HG03060 (cell line): ENCODE data around the gene LRRC14B.

ENCODE experiments used
- ATAC-seq: cut with Tn5 transposase; IDR thresholded peaks from one replicate; pipeline ENCODE4 v1.9.1; 2021; ENCODE audit warnings: low read depth, moderate number of reproducible peaks; ENCODE audit not compliant: unreplicated experiment

LRRC14B gene

GRCh38 chr5:191036-191948 lies at the start of gene LRRC14B:
Gene LRRC14B (plus strand): TSS chr5:191495. CDS start chr5:191539, 44 bp downstream.
- ATAC-seq: no peak

DNA sequence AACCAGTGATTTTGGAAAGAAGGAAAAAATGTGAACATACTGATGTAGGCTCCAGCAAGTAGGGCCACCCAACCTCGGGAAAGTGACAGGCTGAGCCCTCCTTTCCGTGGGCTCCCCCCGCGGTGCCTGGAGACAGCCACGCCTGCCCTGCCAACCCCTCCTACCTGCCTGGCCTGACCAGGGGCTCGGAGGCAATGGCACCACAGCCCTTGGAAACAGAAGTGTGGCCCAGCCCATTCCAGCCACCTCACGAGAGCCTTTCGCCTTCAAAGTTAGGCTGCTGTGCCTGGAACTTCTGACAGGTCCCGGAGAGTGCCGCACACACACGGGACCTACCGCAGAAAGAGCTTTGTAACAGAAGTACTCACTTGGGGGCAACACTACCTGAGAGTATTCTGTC lies 49.5 kb upstream of the LRRC14B start:
- ATAC-seq: no peak

- ATAC-seq: no peak
These were observed 49.0 kb upstream of the LRRC14B start for GRCh38 chr5:142246-142810.

DNA sequence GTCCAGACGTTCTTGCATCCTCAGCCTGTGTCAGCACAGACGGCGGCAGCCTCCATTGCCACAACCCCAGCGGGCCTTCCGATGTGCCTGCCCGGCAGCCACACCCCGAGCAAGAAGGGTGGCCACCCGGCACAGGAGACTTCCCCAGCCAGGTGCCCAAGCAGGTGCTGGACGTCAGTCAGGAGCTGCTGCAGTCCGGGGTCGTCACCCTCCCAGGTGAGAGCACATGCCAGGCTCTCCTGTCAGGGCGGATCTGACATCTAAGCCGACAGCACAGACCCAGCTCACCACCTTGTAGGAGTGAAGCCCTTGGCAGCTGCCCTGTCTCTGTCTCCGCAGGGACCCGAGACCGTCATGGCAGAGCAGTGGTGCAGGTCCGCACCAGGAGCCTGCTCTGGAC lies 48.3 kb upstream of the LRRC14B start:
- no peak for ATAC-seq

DNA sequence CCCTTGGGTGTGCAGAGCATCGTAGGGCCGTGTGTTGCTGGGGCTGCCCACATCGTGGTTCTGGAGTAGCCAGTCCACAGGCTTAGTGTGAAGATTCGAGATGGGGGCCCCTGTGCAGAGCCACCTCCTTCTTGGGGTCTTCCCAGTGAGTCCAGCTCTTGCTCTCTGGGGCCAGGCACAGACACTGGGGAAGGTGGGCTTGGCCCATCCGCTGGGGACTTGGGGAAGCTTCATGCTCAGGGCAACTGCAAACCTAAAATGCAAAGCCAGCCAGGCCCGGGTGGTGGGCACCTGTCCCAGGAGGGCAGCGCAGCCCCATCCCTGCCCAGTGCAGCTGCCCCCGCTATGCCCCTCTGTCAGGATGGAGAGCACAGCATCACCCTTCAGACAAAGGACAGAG lies 46.4 kb upstream of the LRRC14B start:
- no peak for ATAC-seq

GRCh38 chr5:145585-146323 lies 45.5 kb upstream of the LRRC14B start:
- ATAC-seq: no peak

GRCh38 chr5:147751-148150 lies 43.5 kb upstream of the LRRC14B start:
- no peak for ATAC-seq

- no peak for ATAC-seq
These were observed 41.4 kb upstream of the LRRC14B start for GRCh38 chr5:149745-150485.

DNA sequence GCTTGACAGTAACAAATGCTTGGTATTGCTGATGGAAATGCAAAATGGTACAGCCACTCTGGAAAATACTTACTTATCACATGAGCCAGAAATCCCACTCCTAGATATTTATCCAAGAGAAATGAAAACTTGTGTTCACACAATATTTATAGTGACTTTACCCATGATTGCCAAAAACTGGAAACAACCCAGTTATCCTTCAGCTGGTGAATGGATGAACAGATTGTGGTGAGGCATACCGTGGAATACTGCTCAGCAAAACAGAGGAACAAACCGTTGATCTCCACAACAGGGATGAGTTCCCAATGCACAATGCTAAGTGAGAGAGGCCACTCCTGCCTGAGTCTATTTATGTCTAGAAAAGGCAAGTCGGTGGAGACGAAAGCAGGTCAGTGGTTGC lies 40.5 kb upstream of the LRRC14B start:
- ATAC-seq: no peak

- no peak for ATAC-seq
These were observed 39.2 kb upstream of the LRRC14B start for GRCh38 chr5:152077-152476.

DNA sequence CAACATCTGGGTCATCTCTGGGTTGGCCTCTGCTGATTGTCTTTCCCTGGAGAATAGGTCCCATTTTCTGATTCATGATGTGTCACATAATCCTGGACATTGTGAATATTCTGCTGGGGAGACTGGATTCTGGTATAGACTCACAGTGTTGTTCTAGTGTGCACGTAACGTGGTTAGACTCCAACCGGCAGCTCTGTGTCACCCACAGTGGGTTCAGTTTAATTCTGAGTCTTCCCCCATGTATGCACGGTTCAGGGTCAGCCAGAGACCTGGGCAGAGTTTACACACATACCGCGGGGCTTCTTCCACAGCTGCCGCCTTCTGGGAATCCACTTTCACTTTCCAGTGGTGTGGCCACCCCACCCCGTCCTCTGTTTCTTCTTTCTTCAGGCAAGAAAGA lies 38.0 kb upstream of the LRRC14B start:
- ATAC-seq: no peak

- ATAC-seq: no peak
These were observed 37.1 kb upstream of the LRRC14B start for GRCh38 chr5:154236-154635.

DNA sequence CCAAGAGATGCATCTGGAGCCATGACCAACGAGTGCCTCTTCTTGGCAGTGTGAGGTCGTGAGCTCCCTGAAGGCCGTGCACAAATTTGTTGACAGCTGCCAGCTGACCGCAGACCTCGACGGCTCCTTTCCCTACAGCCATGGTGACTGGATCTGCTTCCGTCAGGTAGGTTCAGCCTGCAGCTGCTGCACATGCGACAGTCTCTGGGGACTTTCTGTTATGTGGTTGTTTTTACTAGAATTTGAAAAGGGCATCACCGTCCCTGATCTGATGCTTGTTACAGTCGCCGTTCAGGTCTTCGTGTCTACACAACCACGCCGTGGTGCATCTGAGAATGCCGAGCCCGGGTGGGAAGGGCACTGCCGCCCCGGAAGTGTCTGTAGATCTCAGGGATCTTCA lies 36.5 kb upstream of the LRRC14B start:
- ATAC-seq: no peak

DNA sequence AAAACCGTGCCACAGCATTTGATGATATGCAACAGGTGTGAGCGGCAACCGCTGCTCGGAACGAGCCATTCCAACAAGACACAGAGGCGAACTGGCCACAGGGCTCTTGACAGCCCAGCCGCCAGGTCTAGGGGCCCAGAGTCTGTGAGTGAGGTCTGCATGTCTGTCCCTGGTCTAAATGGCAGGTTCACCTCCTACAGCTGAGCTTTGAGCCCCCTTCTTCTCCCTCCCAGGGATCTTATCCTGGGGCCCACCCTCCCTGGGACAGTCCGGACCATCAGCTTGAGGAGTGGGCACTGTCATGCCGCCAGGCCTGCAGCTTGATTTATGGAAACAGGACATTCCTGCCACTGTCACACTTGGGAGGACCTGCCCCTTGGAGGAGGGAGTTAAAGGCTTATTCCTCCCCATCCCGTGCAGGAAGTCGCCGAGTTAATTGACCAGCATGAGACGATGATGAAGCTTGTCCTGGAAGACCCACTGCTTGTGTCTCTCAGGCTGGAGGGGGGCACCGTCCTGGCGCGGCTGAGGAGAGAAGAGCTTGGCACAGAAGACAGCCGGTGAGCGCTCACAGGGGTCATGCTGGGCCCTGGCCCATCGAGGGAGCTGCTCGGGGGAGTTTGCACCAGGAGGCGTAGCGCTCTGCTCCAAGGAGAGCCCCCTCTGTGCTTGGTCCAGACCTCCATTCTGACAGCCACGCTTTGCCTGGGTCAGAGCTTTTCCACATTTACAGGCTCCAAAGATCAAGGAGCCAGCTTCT lies 35.5 kb upstream of the LRRC14B start:
- ATAC-seq: no peak

DNA sequence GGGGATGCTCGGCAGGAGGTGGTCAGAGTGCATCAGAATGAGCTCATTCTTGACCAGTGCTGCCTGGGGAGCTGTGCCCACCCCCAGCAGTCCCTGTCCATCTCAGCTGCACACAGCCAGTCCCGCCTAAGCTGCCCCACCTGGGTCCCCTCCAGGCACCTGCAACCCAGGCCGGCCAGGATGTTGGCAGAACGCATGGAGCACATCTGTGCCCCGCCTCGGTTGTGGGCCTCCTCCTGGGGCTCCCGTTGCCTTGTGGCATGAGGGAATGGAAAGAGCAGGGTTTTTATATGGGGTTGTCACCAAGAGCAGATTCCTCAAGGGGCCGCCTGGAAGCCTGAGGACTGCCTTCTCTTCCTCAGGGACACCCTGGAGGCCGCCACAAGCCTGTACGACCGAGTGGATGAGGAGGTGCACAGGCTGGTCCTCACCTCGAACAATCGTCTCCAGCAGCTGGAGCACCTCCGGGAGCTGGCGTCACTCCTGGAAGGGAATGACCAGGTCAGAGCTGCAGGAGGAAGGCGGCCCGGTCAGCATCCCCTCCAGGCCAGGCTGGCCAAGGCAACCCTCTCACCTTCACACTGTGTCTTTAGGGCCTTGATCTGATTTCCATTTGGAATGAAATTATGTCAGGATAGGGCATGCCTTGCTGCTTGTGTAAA lies 34.8 kb upstream of the LRRC14B start:
- no peak for ATAC-seq

DNA sequence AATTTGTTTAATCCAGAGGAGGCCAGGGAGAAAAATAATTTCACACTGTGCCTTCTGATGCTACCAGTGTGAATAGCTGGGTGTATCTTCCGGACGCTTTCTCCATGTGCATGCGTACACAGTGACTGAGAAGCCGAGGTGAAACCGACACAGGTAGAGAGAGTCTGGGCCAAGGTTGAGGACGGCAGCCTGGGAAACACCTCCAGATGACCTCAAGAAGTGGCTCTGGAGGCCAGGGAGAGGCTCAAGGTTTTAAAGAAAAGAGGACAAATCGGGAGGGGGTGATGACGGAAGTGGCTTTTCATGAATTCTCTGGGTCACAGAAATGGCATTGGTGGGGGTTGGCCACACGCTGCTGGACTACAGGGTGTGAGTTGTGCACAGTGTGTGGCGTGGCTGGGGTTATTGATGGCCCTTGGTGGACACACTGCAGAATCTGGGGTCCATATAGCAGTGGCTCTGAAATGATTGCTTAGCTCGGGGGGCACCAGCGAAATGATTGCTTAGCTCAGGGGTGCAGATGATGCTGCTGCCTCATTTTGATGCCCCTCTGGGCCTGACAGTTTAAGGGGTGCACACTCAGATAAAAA lies 34.1 kb upstream of the LRRC14B start:
- ATAC-seq: no peak

DNA sequence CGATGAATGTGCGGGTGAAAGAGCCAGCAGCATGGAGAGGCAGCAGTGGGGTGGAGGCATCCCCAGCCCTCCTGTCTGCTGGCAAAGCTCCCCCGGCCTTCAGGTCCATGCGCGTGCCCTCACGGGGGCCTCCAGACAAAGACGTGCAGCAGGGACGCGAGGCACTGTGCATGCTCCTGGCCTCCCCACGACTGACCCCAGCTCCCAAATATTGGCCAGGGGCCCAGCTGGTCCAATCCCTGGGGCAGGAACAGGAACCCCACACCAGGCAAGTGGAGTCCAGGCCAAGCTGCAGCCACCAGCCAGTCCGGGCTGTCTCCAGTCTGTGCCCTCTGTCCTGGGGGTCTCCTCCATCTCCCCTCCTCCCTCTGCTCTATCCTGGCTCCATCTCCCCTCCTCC lies 33.5 kb upstream of the LRRC14B start:
- ATAC-seq: no peak

- no peak for ATAC-seq
These were observed 32.4 kb upstream of the LRRC14B start for GRCh38 chr5:158807-159447.
